GDM1 (cell line): ENCODE results near the gene ARHGAP26.

Source experiments
- DNase-seq: peaks from one replicate; lab custom pipeline; 2025; lab: John Stamatoyannopoulos, UW

ARHGAP26 gene

GRCh38 chr5:143145243-143146160 lies 375.3 kb downstream of the ARHGAP26 start:
- no peak for DNase-seq

- no peak for DNase-seq
Observed at GRCh38 chr5:143146161-143146560, 376.0 kb downstream of the ARHGAP26 start.

- no peak for DNase-seq
Observed at GRCh38 chr5:143147383-143147782, 377.2 kb downstream of the ARHGAP26 start.

- DNase-seq = no peak
Observed at GRCh38 chr5:143147902-143148301, 377.7 kb downstream of the ARHGAP26 start.

GRCh38 chr5:143148771-143149170 lies 378.6 kb downstream of the ARHGAP26 start:
- DNase-seq = no peak

- DNase-seq = no peak
Observed at GRCh38 chr5:143149759-143150158, 379.6 kb downstream of the ARHGAP26 start.

- no peak for DNase-seq
Observed at GRCh38 chr5:143151056-143151700, 381.0 kb downstream of the ARHGAP26 start.

- no peak for DNase-seq
Observed at GRCh38 chr5:143152445-143152844, 382.3 kb downstream of the ARHGAP26 start.

GRCh38 chr5:143153332-143154119 lies 383.3 kb downstream of the ARHGAP26 start:
- DNase-seq = no peak

GRCh38 chr5:143154510-143155370 lies 384.6 kb downstream of the ARHGAP26 start:
- no peak for DNase-seq

- no peak for DNase-seq
Observed at GRCh38 chr5:143155455-143155854, 385.3 kb downstream of the ARHGAP26 start.

- DNase-seq = no peak
Observed at GRCh38 chr5:143156086-143156485, 385.9 kb downstream of the ARHGAP26 start.

- DNase-seq = no peak
Observed at GRCh38 chr5:143156572-143156971, 386.4 kb downstream of the ARHGAP26 start.

- DNase-seq = no peak
Observed at GRCh38 chr5:143159031-143159430, 388.9 kb downstream of the ARHGAP26 start.

GRCh38 chr5:143161885-143162540 lies 391.8 kb downstream of the ARHGAP26 start:
- DNase-seq = no peak

- DNase-seq = no peak
Observed at GRCh38 chr5:143162810-143163209, 392.6 kb downstream of the ARHGAP26 start.

- DNase-seq = no peak
Observed at GRCh38 chr5:143164557-143164956, 394.4 kb downstream of the ARHGAP26 start.

GRCh38 chr5:143165049-143165880 lies 395.1 kb downstream of the ARHGAP26 start:
- no peak for DNase-seq

GRCh38 chr5:143166090-143166489 lies 395.9 kb downstream of the ARHGAP26 start:
- no peak for DNase-seq
